IPS-20b (cell line): Measurements from ENCODE around the gene RERE.

ENCODE experiments used
- H3K27ac ChIP-seq: one replicate; pipeline ENCODE4 v1.5.1; 2013; ENCODE audit warnings: low read length
- H3K27me3 ChIP-seq: 2 replicates; pipeline ENCODE4 v1.6.1; 2013; ENCODE audit warnings: mild to moderate bottlenecking, low read length, inconsistent platforms; ENCODE audit not compliant: insufficient read depth
- H3K36me3 ChIP-seq: 2 replicates; pipeline ENCODE4 v1.6.1; 2013; ENCODE audit warnings: low read depth, mild to moderate bottlenecking, inconsistent platforms, low read length, moderate library complexity; ENCODE audit not compliant: insufficient read depth
- H3K4me1 ChIP-seq: 2 replicates; pipeline ENCODE4 v1.6.1; 2013; ENCODE audit warnings: mild to moderate bottlenecking, control low read depth, inconsistent platforms, low read length, moderate library complexity; ENCODE audit not compliant: insufficient read depth
- H3K4me3 ChIP-seq: 2 replicates; pipeline ENCODE4 v1.5.1; 2013; ENCODE audit warnings: mild to moderate bottlenecking, low read length, inconsistent platforms
- H3K9ac ChIP-seq: 2 replicates; pipeline ENCODE4 v1.6.1; 2013; ENCODE audit warnings: low read depth, mild to moderate bottlenecking, inconsistent platforms, low read length, moderate library complexity
- H3K9me3 ChIP-seq: 2 replicates; pipeline ENCODE4 v1.6.1; 2013; ENCODE audit warnings: mild to moderate bottlenecking, low read depth, low read length, inconsistent platforms; ENCODE audit not compliant: insufficient read depth

RERE gene

GRCh38 chr1:8377271-8377981 lies 440.0 kb downstream of the RERE start:
- H3K4me1 ChIP-seq, result peaks cover 32% of the 10 kb centered on the region
- H3K36me3 ChIP-seq, result peaks cover 5% of the 10 kb centered on the region; the same call in 1 of the 2 replicates
- H3K27me3 ChIP-seq, result no peaks in the 10 kb centered on the region
- H3K9ac ChIP-seq, result no peak overlapping the region
- no peak overlapping the region for H3K27ac ChIP-seq
- no peak overlapping the region for H3K4me3 ChIP-seq
- no peaks in the 10 kb centered on the region for H3K9me3 ChIP-seq

DNA sequence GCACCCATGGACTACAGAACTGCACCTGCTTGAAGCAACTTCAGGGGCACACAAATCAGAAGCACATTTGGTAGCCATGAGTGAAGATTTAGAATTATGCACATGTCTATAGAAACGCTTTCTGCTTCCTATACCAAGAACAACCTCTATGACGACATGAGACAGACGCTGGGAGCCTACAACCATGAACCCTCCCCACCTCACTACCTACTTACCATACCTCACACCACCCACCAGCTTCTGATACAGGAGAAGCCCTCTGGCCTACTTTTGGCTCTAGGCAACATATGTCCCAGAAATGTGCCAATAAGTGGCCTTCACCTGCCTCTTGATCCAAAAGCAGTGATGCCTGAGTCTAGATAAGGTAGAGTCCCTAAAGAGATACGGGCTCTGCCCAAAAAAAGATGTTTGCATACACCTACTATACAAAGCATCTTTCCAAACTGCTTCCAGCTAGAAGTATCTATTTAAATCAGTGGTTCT lies 441.0 kb downstream of the RERE start:
- Histone ChIP-seq H3K4me3 (no peak overlapping the region), H3K36me3 (peaks cover 7% of the 10 kb centered on the region; the same call in 1 of the 2 replicates), H3K27ac (no peak overlapping the region), H3K9ac (no peak overlapping the region), H3K4me1 (peaks cover 35% of the 10 kb centered on the region), H3K9me3 (no peaks in the 10 kb centered on the region), H3K27me3 (no peaks in the 10 kb centered on the region)

DNA sequence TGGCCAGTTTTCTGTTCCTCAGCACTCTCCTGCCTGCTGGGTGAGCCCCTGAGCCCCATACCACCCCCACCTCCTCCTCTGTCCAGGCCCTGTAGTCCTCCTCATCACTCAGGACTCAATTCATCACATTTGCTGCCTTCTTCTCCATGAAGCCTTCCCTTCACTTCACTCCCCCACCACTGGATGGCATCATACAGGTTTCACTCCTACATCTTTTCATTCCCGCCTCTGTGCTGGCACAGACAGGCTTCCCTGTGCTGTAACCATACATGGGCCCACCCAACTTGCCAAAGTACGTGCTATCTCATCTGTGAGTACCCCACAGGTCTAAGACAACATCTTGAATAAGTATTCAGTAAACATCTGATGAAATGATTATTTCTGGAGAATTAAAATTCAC lies 442.6 kb downstream of the RERE start:
- H3K4me1 ChIP-seq, result peaks cover 48% of the 10 kb centered on the region
- no peak overlapping the region for H3K9ac ChIP-seq
- peaks cover 11% of the 10 kb centered on the region; the same call in 1 of the 2 replicates for H3K36me3 ChIP-seq
- no peaks in the 10 kb centered on the region for H3K27me3 ChIP-seq
- no peak overlapping the region for H3K27ac ChIP-seq
- H3K4me3 ChIP-seq, result no peak overlapping the region
- no peaks in the 10 kb centered on the region for H3K9me3 ChIP-seq

DNA sequence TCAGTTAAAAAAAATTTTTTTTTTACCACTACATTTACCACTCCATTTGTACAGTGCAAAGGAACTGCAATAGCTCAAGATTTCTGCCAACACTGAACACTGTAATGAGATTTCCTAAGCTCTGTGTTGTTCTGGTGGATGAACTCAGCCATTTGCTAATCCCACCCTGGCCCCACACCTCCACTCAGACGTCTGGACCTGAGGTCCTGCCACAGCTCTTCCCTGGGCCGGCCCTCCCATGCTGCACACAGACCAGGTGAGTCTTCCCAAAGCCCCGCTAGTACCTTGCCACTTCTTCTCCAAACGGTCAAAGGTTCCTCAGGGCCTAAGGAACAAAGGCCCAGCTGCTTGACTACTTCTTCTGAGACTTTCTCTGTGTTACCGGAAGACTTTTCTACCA lies 443.1 kb downstream of the RERE start:
- H3K9ac ChIP-seq, result no peak overlapping the region
- H3K27ac ChIP-seq, result no peak overlapping the region
- no peaks in the 10 kb centered on the region for H3K9me3 ChIP-seq
- no peak overlapping the region for H3K4me3 ChIP-seq
- peaks cover 44% of the 10 kb centered on the region for H3K4me1 ChIP-seq
- no peaks in the 10 kb centered on the region for H3K27me3 ChIP-seq
- peaks cover 11% of the 10 kb centered on the region; the same call in 1 of the 2 replicates for H3K36me3 ChIP-seq

DNA sequence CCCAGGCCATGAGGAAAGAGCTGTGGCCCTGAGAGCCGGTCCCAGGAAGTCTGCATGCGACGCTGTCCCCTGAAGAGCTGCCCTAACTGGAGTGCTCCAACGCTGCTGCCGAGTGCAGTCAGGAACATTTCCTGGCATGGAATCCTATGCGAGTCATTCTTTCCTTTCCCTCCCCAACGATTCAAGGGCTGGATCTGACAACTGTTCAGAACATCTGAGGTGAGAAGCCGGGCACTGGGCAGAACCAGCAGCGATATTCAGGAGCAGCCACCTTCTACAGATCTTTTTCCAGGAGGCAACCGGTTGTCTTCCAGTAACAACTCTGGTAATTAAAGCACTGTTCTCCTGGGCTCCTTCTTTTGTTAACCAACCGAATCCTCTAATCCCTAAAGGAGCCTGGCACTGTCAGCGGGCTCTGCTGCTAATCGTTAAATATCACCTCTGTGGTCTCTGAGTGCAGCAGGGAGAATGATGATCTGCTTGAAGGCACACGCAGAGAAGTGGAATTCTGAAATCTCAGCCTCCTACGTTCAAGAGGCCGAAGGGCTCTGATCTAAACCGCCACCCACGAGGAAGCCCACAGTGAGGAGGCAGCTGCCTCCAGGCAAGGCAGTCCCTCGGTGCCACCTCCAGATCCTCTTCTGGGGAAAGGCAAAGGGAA lies 443.7 kb downstream of the RERE start:
- peaks cover 44% of the 10 kb centered on the region for H3K4me1 ChIP-seq
- peaks cover 11% of the 10 kb centered on the region; the same call in 1 of the 2 replicates for H3K36me3 ChIP-seq
- H3K9ac ChIP-seq, result peak overlapping the region; percentile 42; the same call in 1 of the 2 replicates
- no peaks in the 10 kb centered on the region for H3K9me3 ChIP-seq
- no peaks in the 10 kb centered on the region for H3K27me3 ChIP-seq
- H3K4me3 ChIP-seq, result no peak overlapping the region
- H3K27ac ChIP-seq, result peak overlapping the region; percentile 51

- Histone ChIP-seq H3K36me3 (peaks cover 11% of the 10 kb centered on the region; the same call in 1 of the 2 replicates), H3K9ac (peak overlapping the region; percentile 42; the same call in 1 of the 2 replicates), H3K4me3 (no peak overlapping the region), H3K27me3 (no peaks in the 10 kb centered on the region), H3K27ac (no peak overlapping the region), H3K4me1 (peaks cover 44% of the 10 kb centered on the region), H3K9me3 (no peaks in the 10 kb centered on the region)
Observed at GRCh38 chr1:8373125-8373524, 444.3 kb downstream of the RERE start.

DNA sequence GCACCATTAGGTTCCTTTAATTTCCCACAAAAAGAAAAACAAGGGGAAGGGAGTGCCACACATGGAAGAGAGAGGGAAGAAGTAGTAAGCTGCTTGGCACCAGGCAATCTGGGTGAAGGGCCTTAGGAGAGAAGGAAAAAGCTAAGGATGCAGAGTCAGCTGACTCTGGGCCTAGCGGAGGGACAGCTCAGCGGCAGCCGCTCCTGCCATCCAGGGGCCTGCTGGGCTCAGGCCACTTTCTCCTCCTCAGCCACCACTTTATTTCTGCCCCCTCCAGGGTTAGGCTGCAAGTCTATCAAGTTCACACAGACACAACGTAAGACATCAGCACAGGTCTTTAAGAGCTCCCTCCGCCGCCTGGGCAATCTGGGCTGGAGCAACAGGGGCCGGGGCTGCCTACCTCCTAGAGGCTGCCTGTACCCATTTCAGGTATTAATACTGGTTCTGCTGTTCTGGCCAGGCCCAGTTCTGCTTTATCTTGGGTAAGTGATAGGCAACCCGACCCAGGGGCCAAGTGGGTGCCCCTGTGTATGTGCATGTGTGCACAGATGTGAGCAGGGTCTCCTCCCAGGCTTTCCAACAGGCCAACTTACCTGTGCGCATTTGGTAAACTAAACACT lies 446.0 kb downstream of the RERE start:
- Histone ChIP-seq H3K27me3 (no peaks in the 10 kb centered on the region), H3K4me1 (peaks cover 49% of the 10 kb centered on the region), H3K4me3 (no peak overlapping the region), H3K36me3 (peaks cover 11% of the 10 kb centered on the region; the same call in 1 of the 2 replicates), H3K9me3 (no peaks in the 10 kb centered on the region), H3K9ac (peak overlapping the region; percentile 50; the same call in 1 of the 2 replicates), H3K27ac (peak overlapping the region; percentile 16)

DNA sequence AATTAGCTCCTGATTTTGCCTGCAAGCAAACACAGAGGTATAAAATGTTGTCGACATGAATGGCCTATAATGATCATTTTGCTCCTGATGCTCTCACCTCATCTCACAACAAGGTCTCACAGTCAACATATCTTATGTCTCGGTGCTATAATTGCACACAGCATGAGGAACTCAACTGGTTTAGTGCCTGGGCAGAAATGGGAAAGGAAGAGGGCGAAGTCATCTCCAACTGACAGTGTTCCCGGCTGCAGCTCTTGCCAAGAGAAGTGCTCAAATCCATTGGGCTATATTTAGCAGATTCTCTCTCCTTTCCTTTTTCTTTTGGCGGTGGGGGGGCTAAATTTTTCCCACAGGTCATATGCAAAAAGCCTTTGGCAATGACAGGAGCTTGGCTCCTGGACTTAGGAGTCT lies 446.5 kb downstream of the RERE start:
- Histone ChIP-seq H3K27ac (peak overlapping the region; percentile 16), H3K27me3 (no peaks in the 10 kb centered on the region), H3K9me3 (no peaks in the 10 kb centered on the region), H3K4me3 (peak overlapping the region; percentile 9; the same call in 1 of the 2 replicates), H3K4me1 (peaks cover 49% of the 10 kb centered on the region), H3K9ac (peak overlapping the region; percentile 50; the same call in 1 of the 2 replicates), H3K36me3 (peaks cover 16% of the 10 kb centered on the region)

GRCh38 chr1:8370046-8370881 lies 447.2 kb downstream of the RERE start:
- Histone ChIP-seq H3K27me3 (no peaks in the 10 kb centered on the region), H3K4me1 (peaks cover 49% of the 10 kb centered on the region), H3K27ac (peak overlapping the region; percentile 49), H3K36me3 (peaks cover 22% of the 10 kb centered on the region), H3K9ac (peak overlapping the region; percentile 50; the same call in 1 of the 2 replicates), H3K4me3 (peak overlapping the region; percentile 9; the same call in 1 of the 2 replicates), H3K9me3 (no peaks in the 10 kb centered on the region)

GRCh38 chr1:8368956-8369639 lies 448.3 kb downstream of the RERE start:
- no peak overlapping the region for H3K9ac ChIP-seq
- H3K27ac ChIP-seq, result no peak overlapping the region
- H3K9me3 ChIP-seq, result no peaks in the 10 kb centered on the region
- H3K4me1 ChIP-seq, result peaks cover 45% of the 10 kb centered on the region
- H3K36me3 ChIP-seq, result peaks cover 31% of the 10 kb centered on the region
- H3K27me3 ChIP-seq, result no peaks in the 10 kb centered on the region
- no peak overlapping the region for H3K4me3 ChIP-seq
